Testis (tissue), 3 donors: ENCODE measurements around the gene HOXA6. TPM values are rescaled to one million over a fixed set of nuclear protein-coding genes. Genes with fewer than 3 reads are reported as not detected.
A peak's percentile ranks its signal among the peaks of the same experiment; 100 is the strongest.

Experiments used
- DNase-seq: peaks from one replicate; pipeline ENCODE4 v3.0.0-alpha.2; 2019
- H3K27ac ChIP-seq, 2 donors: fragments of 200-600 bp; sonication (generic); one replicate each; pipeline ENCODE4 v1.5.1; 2019
- H3K27me3 ChIP-seq: fragments of 200-600 bp; sonication (generic); one replicate; pipeline ENCODE4 v1.5.1; 2019
- H3K36me3 ChIP-seq: fragments of 200-600 bp; sonication (generic); one replicate; pipeline ENCODE4 v1.5.1; 2017; ENCODE audit warnings: low read depth; ENCODE audit errors: missing control alignments
- H3K4me1 ChIP-seq: fragments of 200-600 bp; sonication (generic); one replicate; pipeline ENCODE4 v1.5.1; 2019
- H3K4me3 ChIP-seq, 2 donors: fragments of 200-600 bp; sonication (generic); one replicate each; pipeline ENCODE4 v1.5.1; 2017 to 2019
- H3K9me3 ChIP-seq: fragments of 200-600 bp; sonication (generic); one replicate; pipeline ENCODE4 v1.5.1; 2017
- CTCF ChIP-seq, 3 experiments: fragments of 450-650 bp in 2 of 3; fragments of 200-600 bp in 1 of 3; sonication (generic) in 1 of 3; IDR thresholded peaks; one replicate each; pipeline ENCODE4 v1.5.1; 2016 to 2019; ENCODE audit warnings: antibody characterized with exemption in 3 of 3, mild to moderate bottlenecking in 2 of 3, moderate library complexity in 1 of 3
- POLR2A ChIP-seq: fragments of 450-650 bp; IDR thresholded peaks from one replicate; pipeline ENCODE4 v1.6.1; 2017; ENCODE audit warnings: antibody characterized with exemption, mild to moderate bottlenecking, moderate library complexity
- WGBS, 2 donors: methylation state at CpG; one replicate each; pipeline ENCODE4 v1.1.5; 2018; 5-methylcytosine and 5-hydroxymethylcytosine counted together
- intact Hi-C: fragments of 100-400 bp; cut with DNase I; formaldehyde crosslinking; loops from one replicate; pipeline ENCODE4 v1.15.1; 2023; ENCODE audit warnings: low total_unique reads
- polyA plus RNA-seq: library from polyadenylated mRNA; stranded (reverse); fragments of 350-450 nt; fragmentation: Illumina TruSeq; extraction: RNeasy Lipid Tissue Mini Kit (QIAGEN cat#74804); gene quantifications from one replicate; pipeline ENCODE4 v1.2.3, GENCODE V29; 2014; ENCODE audit warnings: low read depth, low replicate concordance; ENCODE audit not compliant: insufficient read depth
- total RNA-seq, 2 donors: library from RNA; depleted of rRNA; stranded (reverse); fragments of >200 nt; gene quantifications; one replicate each; pipeline ENCODE4 v1.2.3, GENCODE V29; 2016

Gene HOXA6
- total and polyA plus RNA-seq, 3 donors from 2014 or later: 0.37 TPM; not detected in 2

GRCh38 chr7:27114881-27115220, 32.7 kb downstream of the HOXA6 start:
- 31 to 42% methylated on average over 6 of the region's 6 CpGs for WGBS, 2 donors
- Histone ChIP-seq H3K27ac (no peak overlapping the region), H3K9me3 (no peaks in the 10 kb centered on the region), H3K4me3 (no peak overlapping the region), H3K4me1 (no peaks in the 10 kb centered on the region), H3K36me3 (no peaks in the 10 kb centered on the region), H3K27me3 (no peaks in the 10 kb centered on the region)
- no peak for TF ChIP-seq CTCF (IDR thresholded peaks at IDR 0.05)
- TF ChIP-seq POLR2A: no peak
- intact Hi-C loops: no loop called here
- no peak for DNase-seq

GRCh38 chr7:27113991-27114769, 33.4 kb downstream of the HOXA6 start:
- Histone ChIP-seq H3K4me3 (peak overlapping the region in 1 of 2 donors; percentile 48), H3K4me1 (no peaks in the 10 kb centered on the region), H3K36me3 (no peaks in the 10 kb centered on the region), H3K9me3 (no peaks in the 10 kb centered on the region), H3K27ac (no peak overlapping the region), H3K27me3 (no peaks in the 10 kb centered on the region)
- no peak for TF ChIP-seq POLR2A
- no peak for TF ChIP-seq CTCF (IDR thresholded peaks at IDR 0.05)
- WGBS, 2 donors: 12 to 20% methylated on average over 19 to 26 of the region's 26 CpGs
- no peak for DNase-seq
- intact Hi-C loops: no loop called here

- intact Hi-C loops: no loop called here
- H3K27me3 ChIP-seq: no peaks in the 10 kb centered on the region
- 10 to 16% methylated on average over 16 to 47 of the region's 57 CpGs for WGBS, 2 donors
- H3K27ac ChIP-seq: no peak overlapping the region
- H3K4me1 ChIP-seq: no peaks in the 10 kb centered on the region
- no peak for DNase-seq
- no peaks in the 10 kb centered on the region for H3K36me3 ChIP-seq
- TF ChIP-seq POLR2A (no peak), CTCF (IDR thresholded peaks at IDR 0.05) (no peak)
- no peaks in the 10 kb centered on the region for H3K9me3 ChIP-seq
- H3K4me3 ChIP-seq: peak overlapping the region in 1 of 2 donors; percentile 48
These were observed 34.3 kb downstream of the HOXA6 start for GRCh38 chr7:27112955-27113949.

- Histone ChIP-seq H3K27ac (no peak overlapping the region), H3K27me3 (no peaks in the 10 kb centered on the region), H3K36me3 (no peaks in the 10 kb centered on the region), H3K4me1 (no peaks in the 10 kb centered on the region), H3K4me3 (no peak overlapping the region), H3K9me3 (no peaks in the 10 kb centered on the region)
- intact Hi-C loops: no loop called here
- TF ChIP-seq POLR2A (no peak), CTCF (IDR thresholded peaks at IDR 0.05) (no peak)
- DNase-seq: no peak
- 55 to 62% methylated on average over 4 of the region's 4 CpGs for WGBS, 2 donors
These were observed 35.2 kb downstream of the HOXA6 start for GRCh38 chr7:27112361-27112760.
